K562 (cell line): ENCODE results near the gene SMARCC1.

Source experiments
- ASH1L ChIP-seq: fragments of 450-650 bp; IDR thresholded peaks from 2 replicates; pipeline ENCODE4 v1.6.1; 2018; ENCODE audit warnings: borderline replicate concordance, mild to moderate bottlenecking, low read depth; ENCODE audit not compliant: partially characterized antibody
- CBX5 ChIP-seq: IDR thresholded peaks from 2 replicates; pipeline ENCODE4 v1.6.1; 2014; ENCODE audit warnings: low read depth, borderline replicate concordance
- DPF2 ChIP-seq: fragments of 450-650 bp; IDR thresholded peaks from 2 replicates; pipeline ENCODE4 v1.6.1; 2016
- EZH2 ChIP-seq: IDR thresholded peaks from 2 replicates; pipeline ENCODE4 v1.6.1; 2012; ENCODE audit warnings: low read depth, mild to moderate bottlenecking, inconsistent platforms, low read length, borderline replicate concordance
- FOXK1 ChIP-seq: sonication (generic); formaldehyde crosslinking; IDR thresholded peaks from 2 replicates; pipeline ENCODE4 v1.8.0; 2022; ENCODE audit warnings: missing genetic modification reagents, mild to moderate bottlenecking, borderline replicate concordance
- POLR2AphosphoS5 ChIP-seq: IDR thresholded peaks from 2 replicates; pipeline ENCODE4 v1.6.1; 2011; ENCODE audit warnings: mild to moderate bottlenecking, low read depth, low read length, moderate library complexity; ENCODE audit not compliant: control insufficient read depth, insufficient read depth
- XRCC5 ChIP-seq: fragments of 200-400 bp; formaldehyde crosslinking; IDR thresholded peaks from 2 replicates; pipeline ENCODE4 v1.6.1; 2017; ENCODE audit warnings: low read depth, mild to moderate bottlenecking, low read length
- ZFP36 ChIP-seq: fragments of 150-350 bp; IDR thresholded peaks from 2 replicates; pipeline ENCODE4 v1.6.1; 2018; ENCODE audit warnings: low read length, low read depth; ENCODE audit not compliant: partially characterized antibody
- ZNF384 ChIP-seq: IDR thresholded peaks from 2 replicates; pipeline ENCODE4 v1.6.1; 2012; ENCODE audit warnings: low read depth, low read length, improper control_type of control experiment
- ZNF445 ChIP-seq: fragments of 250-450 bp; sonication (Bioruptor Pico); IDR thresholded peaks from 2 replicates; pipeline ENCODE4 v1.4.0; 2020; ENCODE audit warnings: low read depth, mild to moderate bottlenecking, moderate library complexity

DNA sequence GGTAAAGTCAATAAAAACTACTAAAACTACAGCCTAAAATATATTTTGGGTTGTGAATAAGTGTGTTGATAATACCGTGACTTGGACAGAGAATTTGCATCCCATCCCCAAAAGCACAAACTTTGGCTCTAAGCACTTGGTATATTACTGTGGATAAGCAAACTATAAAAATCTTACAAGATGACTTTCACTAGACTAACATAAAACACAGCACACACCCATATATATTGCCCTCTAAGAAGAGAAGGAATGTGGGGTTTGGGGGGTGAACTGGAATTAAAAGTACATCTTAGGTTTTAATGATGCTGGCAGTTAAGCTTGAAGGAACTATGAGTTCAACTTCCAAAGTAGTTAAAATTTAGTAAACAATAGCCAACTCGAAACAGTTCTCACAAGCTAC is 174.4 kb downstream of the SMARCC1 start:
- no peak for TF ChIP-seq ZFP36
- no peak for TF ChIP-seq CBX5
- no peak for TF ChIP-seq ZNF384
- TF ChIP-seq FOXK1 (CRISPR knock-in tag), result no peak
- TF ChIP-seq POLR2AphosphoS5, result no peak
- no peak for TF ChIP-seq DPF2
- no peak for TF ChIP-seq ZNF445 (CRISPR knock-in tag)
- TF ChIP-seq ASH1L, result no peak
- TF ChIP-seq XRCC5, result no peak
- TF ChIP-seq EZH2, result no peak
